GM23248 (cell line): ENCODE results near the gene NR3C1.

Experiments
- EZH2 ChIP-seq: fragments of 200-600 bp; sonication (generic); IDR thresholded peaks from 2 replicates; pipeline ENCODE4 v1.6.1; 2018; ENCODE audit warnings: antibody characterized with exemption, mild to moderate bottlenecking; ENCODE audit not compliant: insufficient read depth, poor library complexity, severe bottlenecking
- EZH2phosphoT487 ChIP-seq: fragments of 200-600 bp; sonication (generic); IDR thresholded peaks from 2 replicates; pipeline ENCODE4 v1.6.1; 2018; ENCODE audit warnings: antibody characterized with exemption, moderate library complexity, mild to moderate bottlenecking, low read depth; ENCODE audit not compliant: insufficient read depth

DNA sequence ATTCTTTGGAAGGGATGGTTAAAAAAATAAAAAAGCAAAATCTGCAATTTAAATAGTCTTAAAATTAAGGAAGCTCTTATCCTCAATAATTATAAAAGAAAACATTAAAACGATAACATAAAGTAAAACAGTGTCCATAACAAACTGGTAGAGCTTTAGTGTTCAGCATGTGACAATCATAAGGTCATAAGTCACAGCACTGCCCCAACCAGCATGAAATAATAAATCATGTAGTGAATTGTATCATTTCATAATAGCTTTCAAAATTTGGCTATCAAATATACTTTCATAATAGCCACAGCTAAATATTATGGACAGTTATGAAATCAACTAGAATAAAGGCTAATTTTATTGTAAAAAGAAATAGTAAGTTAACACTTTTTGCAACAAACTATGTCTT lies 10.0 kb downstream of the NR3C1 start:
- TF ChIP-seq EZH2 (no peak), EZH2phosphoT487 (no peak)
